ENCODE measurements around the gene MYO18B. TPM values are rescaled to one million over a fixed set of nuclear protein-coding genes. Genes with fewer than 3 reads are reported as not detected.

Gene MYO18B
- polyA plus RNA-seq, 3 donors: not detected

- intact Hi-C loops (cut with micrococcal nuclease): no loop called here
These were observed 157.6 kb downstream of the MYO18B start for GRCh38 chr22:25899566-25899965.

GRCh38 chr22:25900390-25900789 is 158.4 kb downstream of the MYO18B start:
- 100% methylated on average over 2 of the region's 3 CpGs for WGBS (ENCODE audit: insufficient coverage)
- H3K9ac ChIP-seq (ENCODE audit: insufficient read depth, low read length, poor library complexity, severe bottlenecking): no peak overlapping the region
- H3K9me3 Mint-ChIP-seq: peaks cover 0 to 1% (median 0%) of the 10 kb centered on the region in 7 donors
- no peak overlapping the region for H3K4me2 ChIP-seq (replicated peaks; ENCODE audit: extremely low read depth, low read length, poor library complexity, severe bottlenecking)
- H3K9me3 ChIP-seq (replicated peaks in 1 of 2; ENCODE audit: control insufficient read depth in 1 of 2, insufficient read depth in 1 of 2, low read length in 2 of 2): no peaks in the 10 kb centered on the region
- no peaks in the 10 kb centered on the region for H3K27me3 ChIP-seq (ENCODE audit: control insufficient read depth in 2 of 2, insufficient read depth in 2 of 2, low read length in 2 of 2)
- no peaks in the 10 kb centered on the region for H3K79me2 ChIP-seq (ENCODE audit: insufficient read depth, low read length)
- intact Hi-C loops (cut with micrococcal nuclease): no loop called here
- no peak overlapping the region for H3K27ac Mint-ChIP-seq
- DNase-seq: no peak
- peaks cover 3 to 8% (median 7%) of the 10 kb centered on the region in 3 donors for H3K27me3 Mint-ChIP-seq (ENCODE audit: low read depth in 3 of 3)
- H3K36me3 ChIP-seq (replicated peaks in 1 of 2; ENCODE audit: control insufficient read depth in 1 of 2, insufficient read depth in 2 of 2, low read length in 2 of 2): no peaks in the 10 kb centered on the region
- H4K20me1 ChIP-seq (ENCODE audit: insufficient read depth, low read length): no peaks in the 10 kb centered on the region
- H3K27ac ChIP-seq (ENCODE audit: low read depth in 1 of 2, low read length in 2 of 2): no peak overlapping the region
- TF ChIP-seq CTCF (IDR thresholded peaks at IDR 0.05): no peak
- H3K4me1 ChIP-seq (ENCODE audit: control insufficient read depth in 1 of 2, insufficient read depth in 2 of 2, low read length in 2 of 2): no peaks in the 10 kb centered on the region
- no peaks in the 10 kb centered on the region for H3K4me1 Mint-ChIP-seq
- H3K4me3 Mint-ChIP-seq: no peak overlapping the region
- H3K36me3 Mint-ChIP-seq: no peaks in the 10 kb centered on the region
- H2AFZ ChIP-seq (ENCODE audit: insufficient read depth, low read depth, low read length, poor library complexity, severe bottlenecking): no peak overlapping the region
- H3K4me3 ChIP-seq (replicated peaks in 1 of 3; ENCODE audit: low read depth in 2 of 3, low read length in 3 of 3): no peak overlapping the region

More at GRCh38 chr22:25899566-25899965, 157.6 kb downstream of the MYO18B start:
- WGBS (ENCODE audit: insufficient coverage): no CpG with 5 or more reads among the region's 1 CpG
- Mint-ChIP-seq H3K4me3 (no peak overlapping the region), H3K4me1 (no peaks in the 10 kb centered on the region), H3K27ac (no peak overlapping the region), H3K27me3 (ENCODE audit: low read depth in 3 of 3) (peaks cover 3 to 8% (median 7%) of the 10 kb centered on the region in 3 donors), H3K36me3 (no peaks in the 10 kb centered on the region), H3K9me3 (no peaks in the 10 kb centered on the region)
- no peak overlapping the region for H3K9ac ChIP-seq (ENCODE audit: insufficient read depth, low read length, poor library complexity, severe bottlenecking)
- H3K36me3 ChIP-seq (replicated peaks in 1 of 2; ENCODE audit: control insufficient read depth in 1 of 2, insufficient read depth in 2 of 2, low read length in 2 of 2): no peaks in the 10 kb centered on the region
- H4K20me1 ChIP-seq (ENCODE audit: insufficient read depth, low read length): no peaks in the 10 kb centered on the region
- no peak overlapping the region for H3K4me2 ChIP-seq (replicated peaks; ENCODE audit: extremely low read depth, low read length, poor library complexity, severe bottlenecking)
- no peak for DNase-seq
- H3K27me3 ChIP-seq (ENCODE audit: control insufficient read depth in 2 of 2, insufficient read depth in 2 of 2, low read length in 2 of 2): no peaks in the 10 kb centered on the region
- no peaks in the 10 kb centered on the region for H3K79me2 ChIP-seq (ENCODE audit: insufficient read depth, low read length)
- H3K9me3 ChIP-seq (replicated peaks in 1 of 2; ENCODE audit: control insufficient read depth in 1 of 2, insufficient read depth in 1 of 2, low read length in 2 of 2): no peaks in the 10 kb centered on the region
- H3K4me3 ChIP-seq (replicated peaks in 1 of 3; ENCODE audit: low read depth in 2 of 3, low read length in 3 of 3): no peak overlapping the region
- no peak for TF ChIP-seq CTCF (IDR thresholded peaks at IDR 0.05)
- no peaks in the 10 kb centered on the region for H3K4me1 ChIP-seq (ENCODE audit: control insufficient read depth in 1 of 2, insufficient read depth in 2 of 2, low read length in 2 of 2)
- no peak overlapping the region for H2AFZ ChIP-seq (ENCODE audit: insufficient read depth, low read depth, low read length, poor library complexity, severe bottlenecking)
- no peak overlapping the region for H3K27ac ChIP-seq (ENCODE audit: low read depth in 1 of 2, low read length in 2 of 2)
